Heart left ventricle (tissue), 13 donors: ENCODE data around the gene RNF13.

ENCODE experiments used
- CTCF ChIP-seq, 12 donors: fragments of 200-600 bp; sonication (generic) in 4 of 12; IDR thresholded peaks; one replicate each; pipeline versions ENCODE4 v1.5.0 to v1.8.0; 2018 to 2022; ENCODE audit warnings: antibody characterized with exemption in 12 of 12, mild to moderate bottlenecking in 5 of 12
- POLR2A ChIP-seq, 2 donors: fragments of 450-650 bp; IDR thresholded peaks; one replicate each; pipeline ENCODE4 v1.6.1; 2017; ENCODE audit warnings: antibody characterized with exemption in 2 of 2, mild to moderate bottlenecking in 2 of 2, moderate library complexity in 2 of 2
- donor health status: ischemic (EF 13 %, LVEDD 7.1; RV severe dilation, severe dysfunction).
- donor health status: DM: no; HTN: yes; CAD: no.
- donor health status: DM: no; HTN: no; CAD: no.
- donor health status: ischemic (EF 25% LVEDD 6.9; RV normal size, moderate dysfunction).
- donor health status: ischemic (EF 25% LVEDD 5.7; RV mildly dilated, moderate dysfunction).
- donor health status: ischemic (EF 35%, LVEDD 5.7; RV mildly dilated, moderate dysfunction).
- donor health status: nonischemic (EF 11% LVEDD 7.7; RV severe dilation, severe dysfunction).
- donor health status: DM: yes; HTN: yes; CAD: no.
- donor health status: PGD.
- donor health status: ischemic (EF 29% LVEDD 5.4; RV normal size, mild dysfunction).
- donor health status: nonischemic (EF 23%, LVEDD 6.1; RV moderate dilation, normal function).

GRCh38 chr3:149919509-149919908 lies 106.5 kb downstream of the RNF13 start:
- no peak for TF ChIP-seq CTCF (IDR thresholded peaks at IDR 0.05)
- no peak for TF ChIP-seq POLR2A (IDR thresholded peaks at IDR 0.05)
